Esophagus mucosa (tissue), 1 donor: ENCODE results near the gene ATL2. TPM values are rescaled to one million over a fixed set of nuclear protein-coding genes. Genes with fewer than 3 reads are reported as not detected.
"Not testable (repeated sequence)": the region's sequence is repeated elsewhere in the genome, so short reads cannot be mapped to it uniquely, and the experiment has no call there.

ENCODE experiments used
- ATAC-seq: fragments of 200-7000 bp; cut with Tn5 transposase; one replicate; pipeline ENCODE4 v1.9.1; 2020
- total RNA-seq: library from RNA; stranded (reverse); gene quantifications from one replicate; pipeline ENCODE4 v1.2.4, GENCODE V29; 2023
- donor health status: DM: yes; HTN: yes; CAD: no.

ATL2 gene
- 52.2 TPM for total RNA-seq

DNA sequence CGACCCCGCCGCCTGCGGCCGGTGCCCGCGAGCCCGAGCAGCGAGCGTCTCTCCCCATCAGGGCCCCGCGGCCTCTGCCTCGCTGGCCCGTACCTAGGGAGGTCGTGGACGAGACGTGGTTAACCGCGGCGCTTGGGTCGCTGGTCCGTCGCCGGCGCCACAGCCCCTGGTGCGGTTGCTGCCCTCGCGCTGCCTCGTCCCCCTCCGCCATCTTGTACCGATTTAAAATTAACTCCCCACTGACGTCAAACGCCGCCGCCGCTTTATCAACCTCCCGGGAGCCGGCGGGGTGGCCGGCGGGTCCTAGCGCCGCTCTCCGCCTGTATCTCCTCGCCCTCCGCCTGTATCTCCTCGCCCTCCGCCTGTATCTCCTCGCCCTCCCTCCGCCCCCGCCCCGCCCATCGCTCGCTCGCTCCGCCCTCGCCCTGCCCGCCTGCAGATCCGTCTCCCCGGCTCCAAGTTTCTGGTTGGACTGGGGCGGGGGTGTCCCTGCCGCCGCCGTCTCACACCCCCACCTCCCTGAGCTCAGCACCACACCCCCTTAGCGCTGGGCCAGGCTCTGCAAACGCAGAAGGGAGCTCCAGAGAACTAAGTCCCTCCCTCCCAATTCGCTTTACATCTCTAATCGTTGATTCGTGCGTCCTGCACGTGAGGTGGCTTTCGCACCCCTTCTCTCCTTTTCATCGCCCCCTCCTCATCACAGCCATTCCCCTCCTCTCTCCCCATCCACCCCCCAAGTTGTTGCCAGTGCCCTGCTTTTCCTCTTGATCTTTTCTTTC, at the start of gene ATL2:
ATL2 (minus strand) TSS at position 224 of the 779 bp plus-strand sequence; CDS start at position 211, 13 bp downstream.
- ATAC-seq: peak; percentile 94

DNA sequence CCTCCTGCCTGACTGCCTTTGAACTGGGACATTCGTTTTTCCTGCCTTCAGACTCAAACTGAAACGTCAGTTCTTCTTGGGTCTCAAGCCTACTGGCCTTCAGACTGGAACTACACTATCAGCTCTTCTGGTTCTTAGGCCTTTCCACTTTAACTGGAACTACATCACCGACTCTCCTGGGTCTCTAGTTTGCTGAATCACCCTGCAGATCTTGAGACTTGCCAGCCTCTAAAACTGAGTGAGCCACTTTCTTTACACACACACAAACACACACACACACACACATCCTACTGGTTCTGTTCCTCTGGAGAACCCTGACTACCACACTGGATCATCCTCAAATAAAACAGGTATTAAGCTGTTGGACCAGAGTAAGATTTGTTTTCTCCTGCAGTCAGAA, 46.7 kb upstream of the ATL2 start:
- no peak for ATAC-seq

DNA sequence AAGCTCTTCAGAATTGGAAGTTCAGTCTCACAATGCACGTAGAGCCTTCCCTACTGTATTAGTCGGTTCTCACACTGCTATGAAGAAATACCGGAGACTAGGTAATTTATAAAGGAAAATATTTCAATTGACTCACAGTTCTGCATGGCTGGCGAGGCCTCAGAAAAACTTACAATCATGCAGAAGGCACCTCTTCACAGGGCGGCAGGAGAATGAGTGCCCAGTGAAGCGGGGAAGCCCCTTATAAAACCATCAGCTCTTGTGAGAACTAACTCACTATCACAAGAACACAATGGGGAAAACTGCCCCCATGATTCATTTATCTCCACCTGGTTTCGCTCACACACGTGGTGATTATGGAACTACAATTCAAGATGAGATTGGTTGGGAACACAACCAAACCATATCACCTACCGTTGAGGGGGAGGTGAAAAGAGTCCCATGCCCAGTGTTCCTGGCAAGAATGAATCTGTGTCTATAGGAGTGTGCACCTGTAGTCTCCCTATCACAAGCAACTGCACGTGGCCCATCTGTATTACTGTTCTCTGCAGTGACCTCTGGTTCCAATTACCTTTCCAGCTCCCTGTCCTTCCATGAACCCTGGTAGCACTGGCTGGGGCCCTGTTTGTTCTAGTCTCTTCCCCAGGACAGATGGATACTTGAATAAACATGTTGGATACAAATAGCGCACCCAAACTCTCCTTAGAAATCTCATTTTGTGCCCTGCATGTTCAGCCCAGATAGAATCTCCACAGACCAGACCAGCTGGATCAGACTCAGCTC, 44.4 kb upstream of the ATL2 start:
- ATAC-seq: no peak

DNA sequence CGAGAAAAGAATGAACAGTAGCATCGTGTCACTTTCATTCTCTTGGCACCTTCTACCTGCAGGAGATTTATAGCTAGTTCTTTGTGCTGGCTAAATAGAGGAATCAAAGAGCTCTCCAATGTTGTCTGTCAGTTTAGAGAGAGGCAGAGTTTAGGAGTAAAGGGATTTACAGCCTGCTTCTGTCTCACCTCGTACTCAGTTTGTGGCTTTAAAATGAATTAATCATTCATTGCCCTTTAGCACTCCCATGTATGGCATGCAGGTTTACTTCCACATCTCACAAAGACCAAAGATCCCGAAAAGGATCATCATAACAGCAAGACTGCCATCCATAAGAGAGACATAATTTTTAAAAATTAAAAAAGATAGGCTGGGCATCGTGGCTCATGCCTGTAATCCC, 42.4 kb upstream of the ATL2 start:
- ATAC-seq: peak; percentile 65

DNA sequence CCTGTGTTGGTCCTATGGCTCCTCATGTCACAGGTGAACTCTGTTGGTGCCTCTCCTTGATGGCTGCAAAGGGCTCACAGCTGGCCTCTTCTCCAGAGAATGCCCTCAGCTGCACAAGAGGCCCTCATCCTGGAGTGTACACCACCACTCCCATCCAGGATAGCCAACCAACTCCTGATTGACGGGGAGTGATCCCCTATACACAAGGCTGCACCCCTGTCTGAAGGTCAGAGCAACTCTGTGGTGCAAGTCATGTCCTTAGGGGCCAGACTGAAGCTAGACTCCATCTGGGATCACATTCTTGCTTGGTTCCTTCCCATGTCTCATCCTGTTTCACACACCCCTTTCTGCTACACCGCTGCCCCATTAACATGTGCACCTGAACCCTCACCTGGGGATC, 41.7 kb upstream of the ATL2 start:
- peak; percentile 6 for ATAC-seq

DNA sequence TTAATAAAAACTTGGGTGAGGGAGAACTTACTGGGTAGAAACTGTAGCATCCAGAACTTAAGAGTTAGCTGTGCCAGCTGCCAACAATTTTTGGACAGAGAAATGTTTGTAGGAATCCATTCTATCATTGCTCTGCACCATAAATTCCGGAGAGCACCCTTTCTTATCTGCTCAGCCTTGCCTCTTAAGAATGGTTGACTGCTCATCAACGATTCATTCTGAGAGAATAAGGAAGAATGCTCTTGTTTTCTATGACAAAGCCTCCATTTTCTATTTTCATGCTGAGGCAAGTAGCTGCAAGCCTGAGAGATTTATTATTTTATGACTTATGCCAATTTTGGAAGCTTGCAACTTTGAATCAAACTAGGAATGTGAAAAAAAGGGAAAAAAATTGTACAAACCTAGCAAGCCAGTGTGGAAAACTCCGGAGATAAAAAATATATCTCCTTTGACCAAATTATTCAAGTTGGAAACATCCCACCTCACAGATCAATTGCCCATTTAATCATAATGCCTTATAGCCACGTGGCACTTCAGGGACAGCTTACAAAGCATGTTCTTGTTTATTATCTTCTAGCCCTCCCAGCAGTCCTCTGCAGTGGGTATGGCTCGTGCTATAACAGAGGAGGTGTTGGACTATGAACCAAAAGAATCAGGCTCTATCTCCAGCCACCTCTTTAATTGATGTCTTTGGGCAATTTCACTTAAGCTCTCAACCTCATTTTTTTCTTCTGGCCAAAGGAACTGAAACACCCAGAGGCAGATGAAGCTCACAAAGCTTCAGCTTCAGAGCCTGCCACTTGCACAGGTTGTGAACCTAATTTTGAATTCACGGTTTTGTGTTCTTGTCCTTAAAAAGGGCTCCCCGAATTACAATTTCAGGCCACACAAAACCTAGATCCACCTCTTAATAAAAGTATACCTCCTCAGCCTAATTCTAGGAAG, 40.9 kb upstream of the ATL2 start:
- ATAC-seq: no peak

DNA sequence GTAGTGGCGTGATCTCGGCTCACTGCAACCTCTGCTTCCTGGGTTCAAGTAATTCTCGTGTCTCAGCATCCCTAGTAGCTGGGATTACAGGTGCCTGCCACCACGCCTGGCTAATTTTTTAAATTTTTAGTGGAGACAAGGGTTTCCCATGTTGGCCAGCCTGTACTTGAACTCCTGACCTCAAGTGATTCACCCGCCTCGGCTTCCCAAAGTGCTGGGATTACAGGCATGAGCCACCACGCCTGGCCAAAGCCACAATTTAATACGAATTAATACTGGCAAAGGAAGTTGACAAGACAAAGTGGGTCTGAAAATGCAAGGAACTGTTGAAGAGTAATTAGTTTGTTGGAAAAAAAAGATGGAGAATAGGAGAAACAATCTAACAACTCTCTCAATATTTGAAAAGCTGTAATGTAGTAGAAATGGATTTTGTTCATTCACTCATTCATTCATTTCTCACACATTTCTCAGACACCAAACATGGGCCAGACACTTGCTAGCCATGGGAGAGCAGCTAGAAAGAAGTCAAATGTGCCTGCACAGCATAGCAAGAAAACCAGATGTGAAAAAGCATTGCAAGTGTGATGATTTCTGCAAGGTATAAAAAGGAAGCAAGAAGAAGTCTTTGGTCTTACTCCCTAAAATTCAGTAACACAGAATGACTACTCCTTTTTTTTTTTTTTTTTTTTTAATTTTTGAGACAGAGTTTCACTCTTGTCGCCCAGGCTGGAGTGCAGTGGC, 39.4 kb upstream of the ATL2 start:
- ATAC-seq: no peak

DNA sequence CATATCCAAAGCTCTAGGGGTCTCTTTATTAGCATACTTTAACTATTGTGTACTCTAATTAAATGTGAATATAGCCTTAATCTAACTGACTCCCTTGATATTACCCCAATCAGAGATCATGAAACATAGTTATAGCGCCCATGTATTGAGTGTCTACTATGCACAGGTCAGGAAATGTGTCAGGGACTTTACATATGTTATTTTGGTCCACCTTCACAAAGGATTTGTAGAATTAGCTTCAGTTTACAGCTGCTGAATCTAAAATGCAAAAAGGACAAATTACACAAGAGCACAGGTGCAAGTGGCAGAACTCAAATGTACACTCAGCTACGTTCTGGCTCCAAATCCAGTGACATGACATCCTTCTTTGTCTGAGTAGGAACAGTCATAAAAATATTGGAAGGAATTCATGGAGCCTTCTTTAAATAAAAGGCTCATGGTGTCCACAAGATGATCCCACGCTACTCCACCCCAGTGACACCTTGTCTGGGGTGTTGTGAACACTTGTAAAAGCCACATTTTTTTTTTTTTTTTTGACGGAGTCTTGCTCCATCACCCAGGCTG, 38.7 kb upstream of the ATL2 start:
- ATAC-seq: peak; percentile 12

DNA sequence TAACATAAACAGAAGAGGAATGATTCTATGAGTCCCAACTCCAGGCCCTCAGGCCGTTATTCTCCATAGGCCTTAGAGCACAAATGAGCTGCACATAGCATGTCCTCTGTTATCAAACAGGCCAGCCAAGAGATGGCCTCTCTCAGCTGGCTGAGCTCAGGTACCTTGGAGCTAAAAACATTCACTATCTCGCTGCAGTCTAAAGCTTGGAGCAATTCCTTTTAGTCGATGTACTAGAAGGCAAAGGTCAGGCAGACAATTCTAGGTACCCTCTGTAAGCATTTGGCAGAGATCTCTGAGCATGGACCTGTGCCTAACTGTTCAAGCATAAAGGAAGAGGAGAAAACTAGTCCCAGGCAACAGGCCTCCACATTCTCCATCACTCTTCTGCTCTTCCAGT, 38.0 kb upstream of the ATL2 start:
- no peak for ATAC-seq

DNA sequence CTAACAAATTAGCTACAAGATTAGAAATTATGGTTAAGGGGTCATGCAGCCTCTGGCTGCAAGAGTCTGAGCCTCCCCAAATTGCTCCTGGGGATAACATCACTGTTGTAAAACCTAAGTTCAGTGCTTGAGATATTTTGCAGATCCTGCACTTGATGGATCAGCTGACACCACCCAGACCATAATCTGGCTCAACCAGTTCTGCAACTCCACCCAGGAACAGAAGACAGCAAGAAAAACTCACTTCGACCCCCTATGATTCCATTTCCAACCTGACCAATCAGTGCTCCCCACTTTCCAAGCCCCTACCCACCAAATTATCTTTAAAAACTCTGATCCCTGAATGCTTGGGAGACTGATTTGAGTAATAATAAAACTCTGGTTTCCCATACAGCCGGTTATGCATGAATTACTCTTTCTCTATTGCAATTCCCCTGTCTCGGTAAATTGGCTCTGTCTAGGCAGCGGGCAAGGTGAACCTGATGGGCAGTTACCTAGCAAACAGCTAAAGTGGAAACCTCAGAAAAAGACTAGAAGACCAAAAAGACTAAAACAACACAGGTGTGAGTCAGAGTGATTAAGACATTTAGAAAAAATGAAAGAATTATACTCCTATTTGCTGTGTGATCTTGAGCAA, 35.3 kb upstream of the ATL2 start:
- not testable (repeated sequence) for ATAC-seq

DNA sequence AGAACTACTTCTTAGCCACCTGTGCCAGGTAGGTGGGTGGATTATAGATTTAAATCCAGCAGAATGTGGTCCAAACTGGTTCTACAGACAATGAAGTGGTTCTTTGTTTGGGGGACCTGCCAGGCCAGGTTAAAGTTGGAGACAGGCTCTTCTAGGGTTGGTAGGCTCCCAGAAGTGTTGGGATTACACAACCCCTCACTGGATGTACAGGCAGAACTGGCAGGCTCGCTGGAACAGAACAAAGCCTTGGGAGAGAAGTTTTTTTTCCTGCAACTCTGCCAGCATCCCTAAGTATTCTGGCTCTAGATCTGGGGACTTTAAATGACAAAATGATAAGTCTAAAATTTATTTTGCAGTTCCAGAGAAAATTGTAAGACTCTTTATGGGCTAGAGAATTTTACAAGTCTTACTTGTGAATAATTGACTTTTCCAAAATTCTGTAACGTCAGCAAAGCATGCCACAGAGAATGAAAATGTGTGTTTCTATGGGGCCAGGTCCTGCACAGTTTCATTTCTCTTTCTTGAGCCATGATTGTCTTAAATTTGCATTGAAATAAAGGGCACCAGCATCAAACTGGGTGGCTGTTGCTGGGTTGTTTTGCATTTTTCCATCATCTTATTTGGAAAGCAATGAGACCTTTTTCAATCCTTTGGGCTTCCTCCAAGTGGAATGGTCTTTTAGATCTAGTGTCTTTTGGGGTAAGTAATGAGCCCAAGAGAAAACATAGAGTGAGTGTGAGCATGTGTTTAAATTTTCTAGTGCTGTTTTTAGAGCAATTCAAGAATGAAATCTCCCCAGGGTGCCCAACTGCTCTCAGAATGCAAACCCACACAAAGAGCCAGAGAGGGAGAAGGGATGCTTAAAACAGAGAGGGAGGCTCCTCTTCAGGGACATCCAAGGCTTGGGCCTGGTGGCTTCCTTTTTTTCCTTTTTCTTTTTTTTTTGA, 32.4 kb upstream of the ATL2 start:
- ATAC-seq: peak; percentile 97

DNA sequence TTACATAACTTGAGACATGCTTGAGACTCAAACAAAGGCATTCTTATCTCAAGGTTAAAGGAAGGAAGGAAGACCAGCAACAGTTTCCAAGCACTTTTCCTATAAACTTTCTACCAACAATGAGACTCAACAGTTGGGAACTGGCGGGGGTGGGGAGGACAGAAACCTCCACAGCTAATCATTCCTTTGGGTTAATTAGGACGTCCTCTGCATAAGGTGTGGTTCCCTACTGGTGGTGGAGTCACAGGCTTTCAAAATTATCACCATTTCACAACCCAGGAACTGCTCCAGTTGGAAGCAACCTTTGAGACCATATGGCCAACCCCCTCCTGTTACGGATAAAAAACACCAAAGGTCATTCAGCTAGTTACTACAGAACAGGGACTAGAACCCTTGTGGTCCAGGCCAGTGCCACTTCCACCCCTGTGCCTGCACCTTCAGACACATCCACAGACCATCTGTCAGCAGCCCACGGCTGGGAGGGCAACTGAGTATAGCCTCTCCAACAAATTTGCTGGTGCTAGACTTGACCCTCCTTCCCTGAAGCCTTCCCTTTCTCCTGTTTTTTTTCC, 30.1 kb upstream of the ATL2 start:
- peak; percentile 77 for ATAC-seq

DNA sequence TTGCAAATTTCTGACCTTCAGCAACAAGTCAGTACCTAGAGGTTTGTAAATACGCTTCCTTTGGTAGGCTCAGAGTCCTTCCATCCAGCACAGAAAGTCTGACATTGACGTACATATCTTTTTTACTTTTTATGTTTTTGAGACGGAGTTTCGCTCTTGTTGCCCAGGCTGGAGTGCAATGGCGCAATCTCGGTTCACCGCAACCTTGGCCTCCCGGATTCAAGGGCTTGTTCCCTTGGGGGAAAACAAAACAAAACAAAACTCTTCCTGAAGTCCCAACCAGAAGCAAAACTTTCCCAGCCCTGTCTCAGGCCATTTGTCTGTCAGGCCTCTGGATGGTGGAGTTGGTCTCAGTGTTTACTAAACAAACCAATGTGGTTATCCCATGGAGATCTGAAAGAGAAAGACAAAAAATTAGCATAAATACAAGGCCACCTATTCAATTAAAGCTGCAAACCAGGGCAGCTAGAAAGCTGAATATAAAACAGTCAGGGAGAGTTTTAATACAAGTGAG, 29.6 kb upstream of the ATL2 start:
- no peak for ATAC-seq

DNA sequence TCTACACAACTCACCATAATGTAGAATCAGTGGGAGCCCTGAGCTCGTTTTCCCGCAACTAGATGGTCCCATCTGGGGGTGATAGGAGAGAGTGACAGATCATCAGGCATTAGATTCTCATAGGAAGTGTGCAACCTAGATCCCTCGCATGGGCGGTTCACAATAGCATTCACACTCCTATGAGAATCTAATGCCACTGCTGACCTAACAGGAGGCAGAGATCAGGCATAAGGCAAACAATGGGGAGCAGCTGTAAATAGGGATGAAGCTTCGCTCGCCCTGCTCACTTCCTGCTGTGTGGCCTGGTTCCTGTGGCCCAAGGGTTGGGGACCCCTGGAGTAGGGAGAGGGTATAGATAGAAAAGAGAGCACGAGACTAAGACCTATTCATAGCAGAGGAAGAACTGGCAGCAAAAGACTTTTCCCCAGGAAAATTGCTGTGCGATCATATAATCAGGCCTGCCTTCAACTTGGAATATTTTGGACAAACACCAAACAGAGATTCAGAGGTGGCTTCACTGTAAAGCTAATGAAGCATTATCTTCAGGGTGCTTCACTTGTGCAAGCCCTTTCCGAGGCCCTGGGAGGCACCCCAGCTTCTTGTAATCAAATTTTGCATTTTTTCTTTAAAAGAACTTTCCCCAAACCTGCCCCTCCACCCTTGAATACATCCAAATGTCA, 29.0 kb upstream of the ATL2 start:
- no peak for ATAC-seq

DNA sequence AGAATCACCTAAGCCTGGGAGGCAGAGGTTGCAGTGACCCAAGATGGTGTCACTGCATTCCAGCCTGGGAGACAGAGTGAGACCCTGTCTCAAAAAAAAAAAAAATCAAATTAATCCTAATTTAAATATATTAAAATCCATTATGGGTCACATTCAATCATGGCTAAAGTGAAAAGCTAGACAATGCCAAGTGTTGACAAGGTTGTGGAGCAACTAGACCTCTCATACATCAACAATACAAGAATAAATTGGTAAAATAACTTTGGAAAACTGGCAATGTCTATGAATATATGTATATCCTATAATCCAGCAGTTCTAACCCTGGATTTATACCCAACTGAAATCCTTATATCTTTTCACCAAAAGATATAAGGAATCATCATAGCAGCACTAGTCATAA, 23.4 kb upstream of the ATL2 start:
- no peak for ATAC-seq

DNA sequence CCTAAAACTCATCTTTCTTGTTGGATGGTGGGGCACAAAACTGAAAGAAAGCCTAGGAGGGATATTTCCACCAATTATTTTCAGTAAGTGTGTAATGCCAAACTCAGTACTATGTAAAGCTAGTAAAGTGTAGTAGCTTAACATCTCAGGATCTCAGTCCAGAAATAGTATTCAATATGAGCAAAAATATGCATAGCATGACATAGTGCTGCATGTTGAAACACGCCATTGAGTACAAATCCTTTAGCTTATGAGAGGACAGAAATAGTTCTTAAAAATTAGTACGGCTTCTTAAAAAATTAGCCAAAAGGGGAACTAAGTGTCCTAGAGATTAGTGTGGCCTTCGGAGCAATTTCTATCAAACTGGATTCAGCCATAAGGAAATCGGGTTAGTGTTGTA, 21.7 kb upstream of the ATL2 start:
- peak; percentile 78 for ATAC-seq

DNA sequence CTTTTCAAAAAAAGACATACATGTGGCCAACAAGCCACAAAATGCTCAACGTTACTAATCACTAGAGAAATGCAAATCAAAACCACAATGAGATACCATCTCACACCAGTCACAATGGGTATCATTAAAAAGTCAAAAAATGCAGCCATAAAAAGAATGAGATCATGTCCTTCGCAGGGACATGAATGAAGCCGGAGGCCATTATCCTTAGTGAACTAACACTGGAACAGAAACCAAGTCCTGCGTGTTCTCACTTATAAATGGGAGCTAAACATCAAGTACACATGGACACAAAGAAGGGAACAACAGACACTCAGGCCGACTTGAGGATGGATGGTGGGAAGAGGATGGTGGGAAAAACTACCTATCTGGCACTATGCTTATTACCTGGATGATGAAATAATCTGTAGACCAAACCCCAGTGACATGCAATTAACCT, 17.8 kb upstream of the ATL2 start:
- no peak for ATAC-seq

DNA sequence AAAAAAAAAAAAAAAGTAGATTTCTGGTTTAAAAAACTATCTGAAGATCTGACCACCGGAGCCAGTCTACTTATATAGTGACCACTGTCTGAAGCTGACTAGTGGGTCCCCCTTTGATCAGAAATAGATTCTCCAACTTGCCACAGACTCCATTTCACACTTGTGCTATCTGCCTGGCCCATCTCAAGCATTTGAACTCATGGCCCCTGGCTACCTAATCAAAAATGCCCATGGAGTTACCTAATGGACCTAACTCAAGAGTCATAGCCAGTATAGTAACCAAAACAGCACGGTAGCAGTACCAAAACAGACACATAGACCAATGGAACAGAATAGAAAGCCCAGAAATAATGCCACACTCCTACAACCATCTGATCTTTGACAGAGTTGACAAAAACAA, 17.0 kb upstream of the ATL2 start:
- ATAC-seq: no peak

DNA sequence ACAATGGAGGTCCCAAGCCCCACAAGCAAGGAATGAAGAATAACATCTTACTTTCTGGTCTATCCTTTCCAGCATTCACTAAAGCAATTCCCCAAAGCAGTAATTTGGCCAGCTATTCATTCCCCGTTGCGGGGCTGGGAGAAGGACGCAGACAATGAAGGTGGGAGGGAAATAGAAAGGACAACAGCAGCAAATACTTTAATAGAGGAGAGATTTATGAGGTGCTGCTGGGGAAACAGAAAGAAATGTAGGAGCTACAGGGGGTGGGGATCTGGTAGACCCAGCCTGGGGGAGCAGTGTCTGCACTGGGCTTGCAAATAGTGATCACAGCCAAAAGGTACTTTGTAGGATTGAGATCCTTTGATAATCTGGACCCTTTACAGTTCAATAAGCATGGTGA, 13.9 kb upstream of the ATL2 start:
- no peak for ATAC-seq
